Tibial nerve (tissue), 4 donors: Measurements from ENCODE around the gene GMDS.

Experiments
- EP300 ChIP-seq, 2 donors: sonication (generic); formaldehyde crosslinking; IDR thresholded peaks; one replicate each; pipeline ENCODE4 v1.6.1; 2017; ENCODE audit warnings: antibody characterized with exemption in 2 of 2, mild to moderate bottlenecking in 1 of 2
- POLR2A ChIP-seq, 2 donors: fragments of 450-650 bp; IDR thresholded peaks; one replicate each; pipeline ENCODE4 v1.6.1; 2017; ENCODE audit warnings: antibody characterized with exemption in 2 of 2, mild to moderate bottlenecking in 2 of 2, moderate library complexity in 2 of 2
- TF ChIP-seq, protein P1 (sequence below), 5 experiments: fragments of 200-600 bp in 3 of 5; fragments of 450-650 bp in 2 of 5; sonication (generic) in 3 of 5; IDR thresholded peaks; one replicate each; pipeline ENCODE4 v1.5.1; 2016 to 2019; ENCODE audit warnings: antibody characterized with exemption in 5 of 5, mild to moderate bottlenecking in 3 of 5, moderate library complexity in 2 of 5

DNA sequence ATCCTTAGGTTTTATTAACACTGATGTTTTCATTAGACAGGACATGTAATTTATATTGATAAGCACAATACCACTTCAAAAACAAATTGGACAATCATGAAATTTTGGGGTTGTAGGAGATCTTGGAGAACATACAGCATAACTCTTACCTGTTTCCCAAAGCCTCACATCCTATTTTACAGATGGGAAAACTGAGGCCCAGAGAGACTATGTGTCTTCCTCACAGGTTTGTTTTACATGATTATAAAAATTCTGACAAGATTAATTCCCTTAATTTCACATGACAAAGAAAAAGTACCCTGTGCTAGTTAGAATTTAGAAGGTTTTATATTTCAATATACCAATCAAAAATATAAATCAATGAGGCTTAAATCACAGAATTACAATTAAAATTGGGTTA is 145.5 kb downstream of the GMDS start:
- TF ChIP-seq, protein P1, sequence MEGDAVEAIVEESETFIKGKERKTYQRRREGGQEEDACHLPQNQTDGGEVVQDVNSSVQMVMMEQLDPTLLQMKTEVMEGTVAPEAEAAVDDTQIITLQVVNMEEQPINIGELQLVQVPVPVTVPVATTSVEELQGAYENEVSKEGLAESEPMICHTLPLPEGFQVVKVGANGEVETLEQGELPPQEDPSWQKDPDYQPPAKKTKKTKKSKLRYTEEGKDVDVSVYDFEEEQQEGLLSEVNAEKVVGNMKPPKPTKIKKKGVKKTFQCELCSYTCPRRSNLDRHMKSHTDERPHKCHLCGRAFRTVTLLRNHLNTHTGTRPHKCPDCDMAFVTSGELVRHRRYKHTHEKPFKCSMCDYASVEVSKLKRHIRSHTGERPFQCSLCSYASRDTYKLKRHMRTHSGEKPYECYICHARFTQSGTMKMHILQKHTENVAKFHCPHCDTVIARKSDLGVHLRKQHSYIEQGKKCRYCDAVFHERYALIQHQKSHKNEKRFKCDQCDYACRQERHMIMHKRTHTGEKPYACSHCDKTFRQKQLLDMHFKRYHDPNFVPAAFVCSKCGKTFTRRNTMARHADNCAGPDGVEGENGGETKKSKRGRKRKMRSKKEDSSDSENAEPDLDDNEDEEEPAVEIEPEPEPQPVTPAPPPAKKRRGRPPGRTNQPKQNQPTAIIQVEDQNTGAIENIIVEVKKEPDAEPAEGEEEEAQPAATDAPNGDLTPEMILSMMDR (IDR thresholded peaks at IDR 0.05) = no peak
- TF ChIP-seq POLR2A (IDR thresholded peaks at IDR 0.05) (no peak), EP300 (IDR thresholded peaks at IDR 0.05) (no peak)
